ENCODE measurements around the gene FGFR3.
"Not testable (repeated sequence)": the region's sequence is repeated elsewhere in the genome, so short reads cannot be mapped to it uniquely, and the experiment has no call there.

Gene FGFR3

GRCh38 chr4:1821679-1822567 lies 28.8 kb downstream of the FGFR3 start:
- DNase-seq, result no peak

GRCh38 chr4:1822568-1823544 lies 29.8 kb downstream of the FGFR3 start:
- no peak for DNase-seq

- DNase-seq, result no peak
Measured at GRCh38 chr4:1823545-1823932, 30.4 kb downstream of the FGFR3 start.

- DNase-seq, result no peak
Measured at GRCh38 chr4:1824746-1825145, 31.7 kb downstream of the FGFR3 start.

GRCh38 chr4:1825326-1825725 lies 32.2 kb downstream of the FGFR3 start:
- no peak for DNase-seq

- no peak for DNase-seq
Measured at GRCh38 chr4:1826531-1827350, 33.6 kb downstream of the FGFR3 start.

GRCh38 chr4:1830234-1830633 lies 37.1 kb downstream of the FGFR3 start:
- DNase-seq, result no peak

- no peak for DNase-seq
Measured at GRCh38 chr4:1830642-1831228, 37.6 kb downstream of the FGFR3 start.

GRCh38 chr4:1831331-1831730 lies 38.2 kb downstream of the FGFR3 start:
- DNase-seq, result no peak

- no peak for DNase-seq
Measured at GRCh38 chr4:1832690-1833089, 39.6 kb downstream of the FGFR3 start.

- DNase-seq, result no peak
Measured at GRCh38 chr4:1833307-1834046, 40.4 kb downstream of the FGFR3 start.

- DNase-seq, result no peak
Measured at GRCh38 chr4:1834047-1834775, 41.1 kb downstream of the FGFR3 start.

GRCh38 chr4:1835836-1836235 lies 42.7 kb downstream of the FGFR3 start:
- not testable (repeated sequence) for DNase-seq

- DNase-seq, result no peak
Measured at GRCh38 chr4:1836650-1837049, 43.6 kb downstream of the FGFR3 start.

GRCh38 chr4:1837069-1837468 lies 44.0 kb downstream of the FGFR3 start:
- DNase-seq, result no peak

- no peak for DNase-seq
Measured at GRCh38 chr4:1839282-1839681, 46.2 kb downstream of the FGFR3 start.

- DNase-seq, result no peak
Measured at GRCh38 chr4:1841201-1841886, 48.3 kb downstream of the FGFR3 start.

GRCh38 chr4:1841887-1842210 lies 48.8 kb downstream of the FGFR3 start:
- DNase-seq, result no peak

GRCh38 chr4:1842339-1842895 lies 49.3 kb downstream of the FGFR3 start:
- no peak for DNase-seq

- no peak for DNase-seq
Measured at GRCh38 chr4:1842993-1843448, 49.9 kb downstream of the FGFR3 start.

All from NCI-H1694 (cell line).